Measurements from ENCODE around the gene TNFAIP8. TPM values are rescaled to one million over a fixed set of nuclear protein-coding genes. Genes with fewer than 3 reads are reported as not detected.

Gene TNFAIP8
- total RNA-seq, 1 experiment from 2014 or later, result 7.3 TPM

- H3K27me3 Mint-ChIP-seq (ENCODE audit: low read depth), result 0 out of 2 replicates have a peak, but pooled peaks cover 2% of the 10 kb centered on the region
- no peaks in the 10 kb centered on the region for H3K4me1 ChIP-seq (ENCODE audit: insufficient read depth, low read length)
- no peak overlapping the region for H2BK120ac ChIP-seq (ENCODE audit: low read depth, low read length, poor library complexity, severe bottlenecking)
- H3K9ac ChIP-seq (ENCODE audit: extremely low read depth, insufficient read length, low read length), result peak overlapping the region; percentile 12
- DNase-seq, result peak; percentile 71
- H2BK5ac ChIP-seq (ENCODE audit: insufficient read length, low read length), result no peak overlapping the region
- no peak overlapping the region for H2AK5ac ChIP-seq (ENCODE audit: insufficient read length, low read length)
- no peaks in the 10 kb centered on the region; a peak in 1 of 7 replicates for H3K36me3 Mint-ChIP-seq (ENCODE audit: insufficient read depth in 1 of 3, low read depth in 3 of 3)
- peak overlapping the region in 2 of 3 experiments; percentile 92 to 93; a peak in 5 of 7 replicates for H3K27ac Mint-ChIP-seq
- H3K27ac ChIP-seq (ENCODE audit: insufficient read length, low read depth, low read length), result no peak overlapping the region
- no CpG with 5 or more reads among the region's 15 CpGs for WGBS (ENCODE audit: extremely low coverage, insufficient read length, low lambda C conversion rate)
- no peak overlapping the region for H2BK15ac ChIP-seq (ENCODE audit: low read depth, low read length)
- no peak overlapping the region for H3T11ph ChIP-seq (ENCODE audit: low read length)
- H3K9me3 Mint-ChIP-seq, result peaks cover 0 to 3% of the 10 kb centered on the region in 2 experiments; a peak in 1 of 5 replicates
- H4K5ac ChIP-seq (ENCODE audit: insufficient read length, low read depth, low read length), result no peak overlapping the region
- no peak overlapping the region for H3K4ac ChIP-seq (ENCODE audit: low read depth, low read length)
- peak overlapping the region; percentile 85 to 95 for H3K4me3 Mint-ChIP-seq
- no peak overlapping the region for H2BK12ac ChIP-seq (ENCODE audit: insufficient read length, low read depth, low read length)
- H3K4me1 Mint-ChIP-seq, result peaks cover 8 to 13% of the 10 kb centered on the region in 2 experiments
- no peak overlapping the region for H3K56ac ChIP-seq (ENCODE audit: insufficient read length, low read depth, low read length)
- H3K9me3 ChIP-seq (ENCODE audit: control insufficient read depth, low read depth, low read length), result no peaks in the 10 kb centered on the region
- no peaks in the 10 kb centered on the region for H3K79me2 ChIP-seq (ENCODE audit: insufficient read depth, low read length)
- H2BK20ac ChIP-seq (ENCODE audit: low read depth, low read length, poor library complexity, severe bottlenecking), result no peak overlapping the region
- H3K18ac ChIP-seq (ENCODE audit: insufficient read length, low read depth, low read length), result no peak overlapping the region
- TF ChIP-seq, protein P1, sequence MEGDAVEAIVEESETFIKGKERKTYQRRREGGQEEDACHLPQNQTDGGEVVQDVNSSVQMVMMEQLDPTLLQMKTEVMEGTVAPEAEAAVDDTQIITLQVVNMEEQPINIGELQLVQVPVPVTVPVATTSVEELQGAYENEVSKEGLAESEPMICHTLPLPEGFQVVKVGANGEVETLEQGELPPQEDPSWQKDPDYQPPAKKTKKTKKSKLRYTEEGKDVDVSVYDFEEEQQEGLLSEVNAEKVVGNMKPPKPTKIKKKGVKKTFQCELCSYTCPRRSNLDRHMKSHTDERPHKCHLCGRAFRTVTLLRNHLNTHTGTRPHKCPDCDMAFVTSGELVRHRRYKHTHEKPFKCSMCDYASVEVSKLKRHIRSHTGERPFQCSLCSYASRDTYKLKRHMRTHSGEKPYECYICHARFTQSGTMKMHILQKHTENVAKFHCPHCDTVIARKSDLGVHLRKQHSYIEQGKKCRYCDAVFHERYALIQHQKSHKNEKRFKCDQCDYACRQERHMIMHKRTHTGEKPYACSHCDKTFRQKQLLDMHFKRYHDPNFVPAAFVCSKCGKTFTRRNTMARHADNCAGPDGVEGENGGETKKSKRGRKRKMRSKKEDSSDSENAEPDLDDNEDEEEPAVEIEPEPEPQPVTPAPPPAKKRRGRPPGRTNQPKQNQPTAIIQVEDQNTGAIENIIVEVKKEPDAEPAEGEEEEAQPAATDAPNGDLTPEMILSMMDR (conservative IDR thresholded peaks at IDR 0.05), result peak; percentile 98
- no peaks in the 10 kb centered on the region for H3K79me1 ChIP-seq (ENCODE audit: insufficient read depth, low read depth, low read length, poor library complexity, severe bottlenecking)
- H4K91ac ChIP-seq (ENCODE audit: insufficient read length, low read depth, low read length), result no peak overlapping the region
- H3K14ac ChIP-seq (ENCODE audit: insufficient read depth, low read length), result no peak overlapping the region
- H3K27me3 ChIP-seq (ENCODE audit: insufficient read depth, low read length), result no peaks in the 10 kb centered on the region
- no peak overlapping the region for H4K8ac ChIP-seq (replicated peaks; ENCODE audit: insufficient read length, low read depth, low read length)
- H3K23ac ChIP-seq (ENCODE audit: insufficient read length, low read depth, low read length), result no peak overlapping the region
- no peaks in the 10 kb centered on the region for H4K20me1 ChIP-seq (ENCODE audit: control insufficient read depth, insufficient read depth, insufficient read length)
- H3K23me2 ChIP-seq (ENCODE audit: insufficient read length, low read depth, low read length, poor library complexity, severe bottlenecking), result no peaks in the 10 kb centered on the region
- H3K4me2 ChIP-seq (ENCODE audit: insufficient read depth, insufficient read length, low read length), result peak overlapping the region; percentile 59
- H2AFZ ChIP-seq (ENCODE audit: low read length), result peak overlapping the region; percentile 57
Measured at GRCh38 chr5:119411361-119412278, 55.8 kb downstream of the TNFAIP8 start.

Measured in H9 (cell line).